Measurements from ENCODE around the gene LDLR. TPM values are rescaled to one million over a fixed set of nuclear protein-coding genes. Genes with fewer than 3 reads are reported as not detected.

Gene LDLR
- total RNA-seq, 1 donor from 2014 or later = 99.2 TPM

DNA sequence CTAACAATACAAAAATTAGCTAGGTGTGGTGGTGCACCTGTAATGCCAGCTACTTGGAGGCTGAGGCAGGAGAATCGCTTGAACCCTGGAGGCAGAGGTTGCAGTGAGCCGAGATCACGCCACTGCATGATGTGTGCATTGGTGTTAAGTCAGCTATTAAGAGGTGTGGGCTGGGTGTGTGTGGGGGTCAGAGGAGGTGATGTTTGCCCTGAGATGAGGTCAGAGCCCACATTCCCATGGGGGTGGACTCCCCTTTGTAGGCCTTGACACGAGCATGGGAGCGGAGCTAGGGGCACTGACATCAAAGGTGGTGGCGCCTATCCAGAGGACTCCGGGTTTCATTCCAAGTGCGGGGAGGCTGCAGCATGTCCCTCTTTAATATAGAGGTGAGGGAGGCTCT is 34.6 kb upstream of the LDLR start:
- H3K9me3 Mint-ChIP-seq = no peaks in the 10 kb centered on the region
- no peaks in the 10 kb centered on the region for H3K27me3 Mint-ChIP-seq (ENCODE audit: low read depth)
- H3K4me3 Mint-ChIP-seq = no peak overlapping the region
- TF ChIP-seq CTCF (IDR thresholded peaks at IDR 0.05; ENCODE audit: unreplicated experiment) = no peak
- H3K27ac Mint-ChIP-seq = no peak overlapping the region
- no peak for DNase-seq (ENCODE audit: low spot score in 2 of 2, unreplicated experiment in 2 of 2)
- no peaks in the 10 kb centered on the region for H3K4me1 Mint-ChIP-seq
- peaks cover 11% of the 10 kb centered on the region for H3K36me3 Mint-ChIP-seq

DNA sequence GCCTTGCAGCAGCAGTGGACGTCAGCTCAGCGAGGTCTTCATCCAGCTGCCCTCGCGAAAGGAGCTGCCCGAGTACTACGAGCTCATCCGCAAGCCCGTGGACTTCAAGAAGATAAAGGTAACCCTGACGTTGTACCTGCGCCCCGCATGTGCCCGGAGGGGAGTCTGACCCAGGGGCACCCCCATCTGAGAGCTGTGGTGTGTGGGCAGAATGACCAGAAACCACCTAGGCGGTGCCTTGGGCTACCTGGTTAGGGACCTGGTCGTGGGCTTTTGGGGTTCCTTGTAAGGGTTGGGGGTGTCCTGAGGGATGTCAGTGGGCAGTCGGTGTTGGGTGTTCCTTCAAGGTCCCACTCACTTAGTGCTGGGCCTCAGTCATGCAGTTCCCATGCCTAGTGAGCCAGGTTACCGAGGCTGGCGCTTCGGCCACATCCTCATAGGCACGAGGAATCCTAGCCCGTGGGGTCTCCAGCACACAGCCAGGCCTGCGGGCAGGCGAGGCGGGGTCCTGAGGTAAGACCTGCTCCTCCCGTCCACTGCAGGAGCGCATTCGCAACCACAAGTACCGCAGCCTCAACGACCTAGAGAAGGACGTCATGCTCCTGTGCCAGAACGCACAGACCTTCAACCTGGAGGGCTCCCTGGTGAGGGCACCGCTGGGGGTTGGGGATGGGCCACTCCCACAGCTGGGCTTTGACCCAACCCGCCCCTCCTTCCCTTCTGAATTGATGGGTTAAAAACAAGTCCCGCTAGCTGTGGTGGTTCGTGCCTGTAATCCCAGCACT is 30.8 kb upstream of the LDLR start:
- DNase-seq (ENCODE audit: low spot score in 2 of 2, unreplicated experiment in 2 of 2) = no peak
- Mint-ChIP-seq H3K4me3 (no peak overlapping the region), H3K27ac (no peak overlapping the region), H3K36me3 (peaks cover 23% of the 10 kb centered on the region), H3K27me3 (ENCODE audit: low read depth) (no peaks in the 10 kb centered on the region), H3K9me3 (no peaks in the 10 kb centered on the region), H3K4me1 (no peaks in the 10 kb centered on the region)
- TF ChIP-seq CTCF (IDR thresholded peaks at IDR 0.05; ENCODE audit: unreplicated experiment) = no peak

- Mint-ChIP-seq H3K4me1 (no peaks in the 10 kb centered on the region), H3K27me3 (ENCODE audit: low read depth) (no peaks in the 10 kb centered on the region), H3K36me3 (peaks cover 26% of the 10 kb centered on the region), H3K27ac (no peak overlapping the region), H3K4me3 (no peak overlapping the region), H3K9me3 (no peaks in the 10 kb centered on the region)
- no peak for TF ChIP-seq CTCF (IDR thresholded peaks at IDR 0.05; ENCODE audit: unreplicated experiment)
- no peak for DNase-seq (ENCODE audit: low spot score in 2 of 2, unreplicated experiment in 2 of 2)
Measured at GRCh38 chr19:11059511-11060358, 29.5 kb upstream of the LDLR start.

GRCh38 chr19:11061952-11062351 is 27.3 kb upstream of the LDLR start:
- Mint-ChIP-seq H3K27ac (no peak overlapping the region), H3K27me3 (ENCODE audit: low read depth) (no peaks in the 10 kb centered on the region), H3K4me1 (no peaks in the 10 kb centered on the region), H3K36me3 (peaks cover 37% of the 10 kb centered on the region), H3K4me3 (no peak overlapping the region), H3K9me3 (no peaks in the 10 kb centered on the region)
- no peak for DNase-seq (ENCODE audit: low spot score in 2 of 2, unreplicated experiment in 2 of 2)
- TF ChIP-seq CTCF (IDR thresholded peaks at IDR 0.05; ENCODE audit: unreplicated experiment) = no peak

GRCh38 chr19:11063434-11063833 is 25.8 kb upstream of the LDLR start:
- Mint-ChIP-seq H3K27me3 (ENCODE audit: low read depth) (no peaks in the 10 kb centered on the region), H3K36me3 (peaks cover 46% of the 10 kb centered on the region), H3K9me3 (peaks cover 4% of the 10 kb centered on the region), H3K4me3 (no peak overlapping the region), H3K4me1 (no peaks in the 10 kb centered on the region), H3K27ac (no peak overlapping the region)
- no peak for TF ChIP-seq CTCF (IDR thresholded peaks at IDR 0.05; ENCODE audit: unreplicated experiment)
- no peak for DNase-seq (ENCODE audit: low spot score in 2 of 2, unreplicated experiment in 2 of 2)

All from mesothelial cell of epicardium (in vitro differentiated cells).